Left lobe of liver (tissue), 2 donors: Measurements from ENCODE around the gene FYN. TPM values are rescaled to one million over a fixed set of nuclear protein-coding genes. Genes with fewer than 3 reads are reported as not detected.

Experiments used
- ATAC-seq: fragments of 200-7000 bp; cut with Tn5 transposase; one replicate; pipeline ENCODE4 v1.9.1; 2020; ENCODE audit warnings: mild to moderate bottlenecking, moderate library complexity
- DNase-seq: peaks from one replicate; pipeline ENCODE4 v3.0.0-alpha.2; 2020; ENCODE audit warnings: low spot score
- total RNA-seq: library from RNA; stranded (reverse); gene quantifications from one replicate; pipeline ENCODE4 v1.2.1, GENCODE V29; 2021
- donor health status: DM: no; HTN: no; CAD: no; lungs with moderate emphysema.
- donor health status: DM: no; HTN: yes; CAD: no.

FYN gene
- total RNA-seq, 1 donor from 2014 or later, result 30.0 TPM

DNA sequence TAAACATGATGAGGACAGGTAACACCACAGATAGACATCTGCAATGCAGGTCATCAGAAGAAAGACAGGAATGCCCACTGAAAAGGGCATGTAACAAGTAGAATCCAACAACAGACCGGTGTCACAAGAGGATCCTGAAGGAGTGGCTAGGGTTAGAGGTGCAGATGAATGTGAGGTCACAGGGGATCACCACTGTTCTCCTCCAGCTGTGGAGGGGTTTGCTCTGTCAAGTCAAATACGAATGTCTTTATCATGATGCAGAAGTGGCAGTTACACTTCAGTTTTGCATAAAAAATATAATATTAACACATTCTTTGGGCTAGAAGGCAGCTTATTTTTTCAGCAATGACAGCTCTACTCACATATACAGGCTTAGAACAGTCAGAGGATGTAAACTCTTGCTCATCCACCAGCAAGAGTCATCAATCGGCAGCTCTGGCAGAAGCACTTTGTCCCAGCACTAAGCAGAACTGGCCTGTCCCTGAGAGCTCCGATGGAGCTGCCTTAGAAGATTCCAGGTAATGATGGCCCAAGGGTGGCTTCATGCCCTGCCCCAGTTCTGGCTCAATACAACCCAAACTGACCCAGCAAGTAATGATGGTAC lies 137.1 kb downstream of the FYN start:
- no peak for ATAC-seq

DNA sequence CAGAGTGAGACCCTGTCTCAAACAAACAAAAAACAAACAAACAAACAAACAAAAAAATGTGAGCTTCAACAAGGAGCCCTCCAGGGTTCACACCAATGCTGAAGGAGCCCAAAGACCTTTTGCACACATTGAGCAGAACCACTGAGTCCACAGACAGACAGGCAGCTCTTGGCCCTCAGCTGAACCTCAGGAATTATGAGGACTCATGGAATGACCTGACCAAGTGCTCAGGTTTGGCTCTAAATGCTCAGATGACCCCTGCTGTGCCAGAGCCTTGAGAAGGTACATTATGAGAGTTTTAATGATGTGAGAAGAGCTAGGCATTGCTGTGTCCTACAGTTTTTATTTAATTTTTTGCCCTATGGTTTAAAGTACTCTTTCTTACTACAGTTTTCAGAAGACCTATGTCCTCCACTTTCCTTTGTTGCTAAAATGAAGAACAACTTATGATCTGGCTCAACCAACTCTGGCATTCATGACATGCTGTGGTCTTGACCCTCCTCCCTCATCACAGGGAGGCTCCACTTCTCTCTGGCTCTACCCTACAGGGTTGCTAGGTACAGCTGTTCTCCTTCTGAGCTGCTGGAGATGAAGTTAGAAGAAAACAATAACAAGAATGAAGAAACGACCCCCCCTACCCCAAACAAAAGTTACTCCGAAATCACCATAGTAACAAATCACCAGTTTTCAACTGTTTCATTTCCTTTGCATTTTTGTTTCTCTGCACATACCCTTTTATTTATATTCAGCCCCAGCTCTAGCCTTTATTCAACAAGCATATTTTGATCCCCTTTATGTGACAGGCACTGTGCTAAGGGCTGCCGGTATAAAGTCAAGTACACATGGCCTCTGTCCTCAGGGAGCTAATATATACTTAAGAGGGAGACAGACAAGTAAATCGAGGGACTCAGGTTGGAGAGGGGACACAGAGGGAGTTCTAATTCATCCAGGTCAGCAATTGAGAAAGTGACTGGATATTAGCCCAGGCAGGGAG lies 138.9 kb downstream of the FYN start:
- ATAC-seq (no peak), DNase-seq (no peak)

More for the DNA sequence above, 137.1 kb downstream of the FYN start:
- DNase-seq, result no peak

DNA sequence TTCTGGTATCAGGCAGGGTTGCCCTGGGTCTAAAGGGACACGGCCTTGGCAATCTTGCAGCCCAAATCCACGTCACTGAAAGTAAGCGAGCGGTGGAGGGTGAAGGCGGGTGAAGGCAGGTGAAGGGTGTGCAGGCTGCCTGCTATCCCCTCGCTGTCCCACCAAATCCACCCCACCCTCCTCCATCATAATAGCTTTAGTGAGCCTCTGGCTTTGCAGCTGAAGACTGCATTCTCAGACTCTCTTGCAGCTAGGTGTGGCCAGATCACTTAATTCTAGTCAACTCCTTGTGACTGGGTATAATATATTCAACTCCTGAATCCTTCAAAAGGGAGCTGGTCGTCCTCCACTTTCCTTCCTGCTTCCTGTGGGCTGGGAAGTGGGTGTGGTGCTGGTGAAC lies 140.9 kb downstream of the FYN start:
- no peak for ATAC-seq
- no peak for DNase-seq

DNA sequence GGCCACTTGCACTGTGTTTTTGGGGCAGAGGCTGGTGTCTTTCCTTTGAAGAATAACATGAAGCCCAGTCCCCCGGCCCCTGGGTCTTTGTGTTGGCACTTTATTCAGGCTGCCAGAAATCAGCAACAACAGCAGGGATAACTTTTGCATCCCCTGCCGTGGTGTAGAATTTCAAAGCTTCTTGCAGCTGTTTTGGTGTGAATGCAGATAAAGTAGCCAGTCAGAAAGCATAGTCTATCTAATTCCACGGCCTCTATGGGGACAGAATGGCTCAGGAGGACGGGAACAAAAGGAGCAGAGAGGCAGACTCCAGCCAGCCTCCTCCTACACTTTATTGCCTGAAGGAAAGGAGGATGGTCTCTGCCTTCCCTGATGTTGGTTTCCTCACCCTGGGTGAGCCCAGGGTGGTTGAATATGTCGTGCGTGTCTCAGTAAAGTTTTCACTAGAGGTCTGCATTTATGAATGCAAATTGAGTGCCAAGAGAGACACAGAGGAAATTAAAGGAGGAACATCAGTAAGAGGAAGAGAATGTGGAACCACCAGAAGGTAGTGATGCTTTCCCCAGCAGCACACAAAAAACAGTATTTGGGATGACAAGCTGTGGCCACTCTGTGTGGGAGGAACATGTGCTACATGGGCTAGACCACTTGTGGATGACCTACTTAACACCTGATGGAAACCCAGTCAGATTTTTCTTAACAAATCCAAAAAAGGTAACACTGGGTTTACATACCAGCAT lies 141.6 kb downstream of the FYN start:
- no peak for ATAC-seq
- no peak for DNase-seq

DNA sequence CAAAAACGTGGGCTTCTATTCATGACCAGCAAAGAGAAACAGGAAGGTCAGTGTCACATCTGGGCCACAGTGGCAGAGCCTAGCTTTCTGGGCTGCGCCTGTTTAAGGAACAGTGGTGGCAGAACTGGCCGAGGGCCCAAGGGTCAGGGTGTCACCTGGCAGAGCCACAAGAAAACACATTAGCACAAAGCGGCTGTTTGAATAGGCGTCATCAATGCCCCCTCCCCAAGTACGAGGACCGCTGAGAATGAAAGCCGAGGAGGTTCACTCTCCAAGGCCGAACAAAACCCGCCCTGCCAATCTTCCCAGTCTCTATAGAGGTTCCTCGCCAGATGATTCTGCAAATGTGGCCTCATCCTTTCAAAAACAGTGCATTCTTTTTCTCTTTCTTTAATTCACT lies 142.4 kb downstream of the FYN start:
- ATAC-seq (peak; percentile 93), DNase-seq (peak; percentile 64)

DNA sequence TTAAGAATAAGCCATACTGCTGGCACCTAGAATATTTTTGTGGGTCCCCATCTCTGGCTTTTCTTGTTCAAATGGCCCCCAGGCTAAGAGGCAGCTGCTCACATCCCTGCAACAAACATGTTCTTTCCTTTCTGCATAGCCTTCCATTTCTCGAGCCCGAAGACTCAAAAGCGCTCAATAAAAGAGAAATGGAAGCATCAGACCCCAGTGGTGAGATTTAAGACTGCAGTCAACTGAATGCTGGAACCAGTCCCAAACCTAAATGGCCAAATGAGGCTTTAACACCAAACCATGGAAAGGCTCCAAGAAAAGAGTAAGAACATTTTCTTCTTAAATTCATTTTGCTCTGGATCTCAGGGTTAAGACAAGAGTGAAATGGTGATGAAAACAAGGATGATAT lies 145.4 kb downstream of the FYN start:
- DNase-seq (no peak), ATAC-seq (no peak)

DNA sequence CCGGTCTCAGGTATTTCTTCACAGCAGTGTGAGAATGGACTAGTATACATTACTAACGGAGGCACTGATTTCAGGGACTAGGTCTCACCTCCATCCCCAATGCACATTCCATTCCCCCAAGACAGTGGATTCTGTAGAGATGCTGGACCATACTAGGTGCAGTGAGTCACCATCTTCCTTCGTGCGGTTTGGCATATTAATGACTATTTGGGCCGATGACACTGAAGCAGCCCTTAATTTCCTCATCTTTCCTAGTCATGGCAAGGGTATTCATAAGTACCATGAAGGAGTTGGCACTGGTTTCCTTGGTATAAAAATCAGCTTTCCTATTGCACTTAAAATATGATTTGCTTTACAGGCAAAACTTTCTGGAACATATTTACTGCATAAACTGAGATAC lies 146.2 kb downstream of the FYN start:
- no peak for DNase-seq
- no peak for ATAC-seq

DNA sequence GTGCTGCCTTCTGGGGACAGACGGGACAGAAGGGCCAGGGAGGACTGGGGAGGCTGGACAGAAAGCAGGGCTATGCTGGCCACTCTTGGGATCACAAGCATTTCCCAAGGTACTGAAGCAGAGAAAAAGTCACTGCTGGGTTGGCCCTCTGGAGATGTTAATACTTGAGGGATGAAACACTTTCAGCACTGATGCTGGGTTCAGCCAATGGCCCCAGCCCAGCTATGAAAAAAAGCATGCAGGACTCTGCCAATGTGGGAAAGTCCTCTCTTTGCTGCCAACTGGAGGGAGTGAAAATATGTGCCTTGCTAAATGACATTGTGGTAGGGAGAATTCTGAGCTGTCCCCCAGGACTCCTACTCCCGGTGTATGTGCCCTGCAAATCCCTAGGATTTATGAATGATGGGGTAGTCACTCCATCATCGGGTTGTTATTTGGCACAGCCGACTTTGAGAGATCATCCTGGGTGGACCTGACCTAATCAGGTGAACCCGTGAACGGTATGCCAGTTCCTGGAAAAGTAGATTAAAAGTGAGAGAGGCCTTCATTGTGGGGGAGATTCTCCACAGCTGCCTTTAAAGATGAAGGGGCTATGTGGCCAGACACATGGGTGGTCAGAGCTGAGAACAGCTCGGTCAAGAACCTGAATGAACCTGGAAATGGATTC lies 147.7 kb downstream of the FYN start:
- DNase-seq (no peak), ATAC-seq (no peak)

DNA sequence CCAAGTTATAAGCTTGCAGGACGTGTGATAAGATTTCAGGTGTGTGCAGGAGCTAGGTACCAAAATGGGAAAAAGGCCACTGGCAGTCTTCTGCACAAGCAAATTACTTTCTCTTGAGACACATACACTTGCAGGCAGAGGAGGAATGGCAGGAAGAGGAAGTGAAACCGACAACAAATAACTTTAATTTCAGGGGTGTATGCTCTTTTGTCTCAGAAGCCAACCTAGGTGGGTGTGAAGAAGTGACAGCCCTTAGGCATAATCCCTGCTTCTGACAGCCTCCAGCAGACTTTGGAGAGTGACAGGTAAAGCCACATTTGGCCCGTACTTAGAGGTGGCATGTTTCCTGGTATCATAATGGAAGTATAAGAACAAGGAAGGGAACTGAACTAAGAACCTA lies 148.7 kb downstream of the FYN start:
- no peak for DNase-seq
- ATAC-seq, result no peak

DNA sequence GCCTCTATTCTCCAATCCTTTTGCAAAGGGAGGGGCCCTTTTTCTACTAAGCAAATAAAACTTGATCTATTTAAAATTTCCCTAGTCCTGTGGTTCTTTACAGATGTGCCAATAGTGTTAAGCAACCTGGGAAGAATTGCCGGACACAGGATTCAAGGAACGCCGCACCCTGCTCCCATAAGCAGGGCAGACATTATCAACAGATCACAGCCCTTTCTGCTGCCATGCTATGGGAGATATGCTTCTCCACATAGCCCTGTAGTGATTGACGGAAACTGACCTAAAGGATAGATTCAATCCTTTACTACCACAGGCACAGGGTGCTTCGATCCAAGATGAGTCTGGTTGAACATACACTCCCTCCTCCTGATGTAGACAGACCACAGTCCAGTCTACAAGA lies 149.2 kb downstream of the FYN start:
- ATAC-seq (peak; percentile 40), DNase-seq (no peak)

DNA sequence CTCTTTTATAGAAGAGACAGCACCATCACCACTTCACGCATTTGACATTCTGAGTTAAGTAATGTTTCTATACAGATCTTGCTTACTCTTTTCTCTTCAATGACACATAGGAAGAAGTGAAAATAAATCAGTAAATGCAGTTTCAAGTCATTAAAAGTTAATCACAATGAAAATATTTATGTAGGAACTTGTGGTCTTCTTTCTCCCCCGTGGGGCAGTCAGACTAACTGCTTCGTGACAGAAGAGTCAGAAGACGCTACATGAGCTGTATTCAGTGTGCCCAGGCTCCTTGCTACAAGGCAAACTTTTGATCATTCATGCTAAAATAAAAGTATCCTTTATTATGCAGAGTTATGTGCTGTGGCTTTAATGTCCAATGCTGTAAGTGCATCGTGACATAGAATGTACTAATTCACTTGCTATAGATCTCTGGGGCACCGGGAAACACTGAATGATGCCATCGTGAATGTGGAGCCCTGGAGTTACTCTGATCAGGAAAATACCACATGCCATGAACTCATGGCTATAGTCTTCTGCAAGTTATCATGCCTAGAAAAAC lies 149.8 kb downstream of the FYN start:
- DNase-seq (no peak), ATAC-seq (no peak)

DNA sequence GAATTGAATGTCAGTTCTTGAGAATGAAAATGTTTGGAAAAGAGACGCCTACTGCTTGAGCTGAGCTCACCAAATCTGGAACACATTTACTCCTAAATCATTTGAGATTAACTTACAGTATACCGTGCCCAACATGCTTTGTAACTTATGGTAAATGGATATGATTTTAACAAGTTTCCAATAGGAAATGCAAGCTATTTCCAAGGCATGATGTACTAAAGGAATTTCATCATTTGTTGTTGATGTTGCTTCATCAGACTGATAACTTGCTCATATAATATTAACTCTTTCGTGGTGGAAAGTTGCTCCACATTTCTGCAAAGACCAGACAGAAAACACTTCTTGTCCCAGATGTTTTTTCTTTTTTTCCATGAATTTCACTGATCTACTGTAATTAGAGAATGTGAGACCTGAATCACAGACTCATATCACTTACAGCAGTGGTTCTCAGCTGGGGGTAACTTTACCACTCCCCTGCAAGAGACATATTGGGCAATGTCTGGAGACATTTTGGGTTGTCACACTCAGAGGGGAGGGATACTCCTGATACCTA lies 151.0 kb downstream of the FYN start:
- ATAC-seq (peak; percentile 35), DNase-seq (no peak)

DNA sequence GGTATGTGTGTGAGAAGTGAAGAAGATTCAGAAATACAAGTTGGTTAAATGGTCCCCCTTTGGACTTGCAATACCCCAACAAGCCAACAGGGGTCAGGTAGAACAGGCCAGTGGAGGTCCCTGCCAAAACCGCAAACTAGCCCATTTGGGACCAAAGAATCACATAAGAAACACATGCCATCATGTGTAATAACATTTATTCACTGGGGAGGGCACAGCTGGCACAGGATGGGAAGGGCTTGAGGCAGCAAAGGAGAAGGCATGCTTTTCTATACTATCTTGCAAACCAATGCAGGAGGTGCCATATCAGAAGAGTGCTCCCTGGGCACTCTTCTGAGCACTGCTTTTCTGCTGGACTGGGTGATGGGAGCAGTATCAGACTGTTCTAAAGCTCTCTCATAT lies 151.5 kb downstream of the FYN start:
- peak; percentile 43 for ATAC-seq
- no peak for DNase-seq

DNA sequence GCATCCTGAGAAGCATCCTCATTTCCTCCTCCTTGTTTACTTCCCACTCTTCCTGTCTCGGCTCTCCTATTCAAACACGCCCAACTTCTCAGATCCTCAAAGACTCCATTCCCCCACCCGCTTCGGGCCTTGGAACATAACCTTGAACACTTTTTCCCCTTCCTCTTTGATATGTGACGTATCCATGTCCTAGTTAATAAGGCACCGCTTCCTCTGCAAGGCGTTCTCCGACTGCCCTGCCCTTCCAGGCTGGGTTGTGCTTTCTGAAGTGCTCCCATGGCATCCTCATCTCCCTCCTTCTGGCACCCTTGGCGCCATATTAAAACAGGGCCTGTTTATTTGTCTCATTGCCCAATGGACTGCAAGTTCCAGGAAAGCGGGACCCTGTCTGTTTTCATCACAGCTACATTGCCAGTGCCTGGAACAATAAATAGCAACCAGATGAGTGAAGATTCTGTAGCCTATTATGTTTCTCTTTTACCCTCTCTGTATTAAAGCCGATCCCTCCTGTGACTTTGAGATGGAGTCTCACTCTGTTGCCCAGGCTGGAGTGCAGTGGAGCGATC lies 152.2 kb downstream of the FYN start:
- no peak for ATAC-seq
- no peak for DNase-seq

DNA sequence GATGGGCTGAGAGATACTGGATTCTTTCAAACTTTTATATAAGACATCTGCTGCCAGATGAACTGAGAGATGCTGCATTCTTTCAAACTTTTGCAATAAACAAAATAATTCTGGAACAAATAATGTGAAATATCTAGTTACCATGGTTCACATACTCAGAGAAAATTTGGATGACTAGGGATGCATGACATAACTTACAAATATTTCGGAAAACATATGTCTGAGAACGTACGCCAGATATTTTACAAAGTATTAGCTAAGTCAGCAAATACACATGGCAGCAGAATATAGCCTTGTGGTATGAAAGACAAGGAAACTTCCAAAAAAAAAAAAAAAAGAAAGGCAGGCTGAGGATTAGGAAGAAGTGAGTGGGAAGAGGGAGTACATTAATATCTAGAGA lies 154.3 kb downstream of the FYN start:
- ATAC-seq, result no peak

DNA sequence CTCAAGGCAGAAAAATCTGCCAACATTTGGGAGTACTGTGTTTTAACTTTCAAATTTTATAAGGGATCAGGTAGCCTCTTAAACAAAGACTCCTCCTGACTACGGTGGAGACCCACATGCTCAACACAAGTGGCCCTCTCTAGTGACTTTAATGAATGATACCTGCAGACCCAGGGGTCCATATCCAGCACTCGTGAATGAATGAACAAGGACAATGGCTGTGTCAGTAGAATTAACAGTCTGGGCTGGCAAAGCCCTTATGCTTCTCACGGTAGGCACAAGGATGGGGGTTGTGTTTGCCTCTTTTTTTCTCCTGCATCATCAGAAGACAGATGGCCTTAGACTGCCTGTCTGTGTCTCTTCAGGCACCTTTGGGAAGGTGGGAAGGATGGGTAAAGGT lies 154.9 kb downstream of the FYN start:
- DNase-seq (no peak), ATAC-seq (no peak)

More for the DNA sequence above, 154.3 kb downstream of the FYN start:
- no peak for DNase-seq

DNA sequence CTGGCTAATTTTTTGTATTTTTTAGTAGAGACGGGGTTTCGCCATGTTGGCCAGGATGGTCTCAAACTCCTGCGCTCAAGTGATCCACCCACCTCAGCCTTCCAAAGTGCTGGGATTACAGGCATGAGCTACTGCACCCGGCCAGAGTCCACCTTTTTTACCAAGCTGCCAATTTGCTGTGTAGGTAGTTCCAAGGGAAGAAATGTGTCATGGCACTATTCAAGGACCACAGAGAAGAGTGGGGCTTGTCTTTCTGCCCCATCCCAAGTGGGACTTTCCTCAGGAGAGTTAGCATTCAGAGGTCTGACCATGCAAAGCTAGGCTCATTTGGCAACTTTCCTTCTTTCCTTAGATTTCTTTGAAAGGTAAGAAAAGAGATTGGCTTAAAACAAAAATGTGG lies 155.6 kb downstream of the FYN start:
- DNase-seq, result no peak
- peak; percentile 67 for ATAC-seq

DNA sequence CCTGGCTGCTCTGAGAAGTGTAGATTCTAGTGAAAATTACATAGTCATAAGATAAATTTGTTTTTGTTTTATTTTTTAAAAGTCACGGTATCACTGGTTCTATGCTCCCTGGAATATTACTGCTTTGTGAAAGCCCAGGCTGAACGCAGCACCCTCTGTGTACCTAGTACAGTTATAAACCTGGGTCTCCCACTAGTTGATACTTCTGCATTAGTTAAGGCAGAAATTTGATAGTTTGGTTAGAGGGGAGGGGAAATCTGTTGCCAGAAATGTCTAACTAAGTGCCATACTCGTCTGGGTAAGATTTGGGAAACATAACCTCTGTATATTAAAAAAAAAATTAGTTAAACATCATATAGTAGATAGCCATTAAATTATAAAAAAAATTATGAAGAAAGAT lies 156.9 kb downstream of the FYN start:
- ATAC-seq (no peak), DNase-seq (no peak)

DNA sequence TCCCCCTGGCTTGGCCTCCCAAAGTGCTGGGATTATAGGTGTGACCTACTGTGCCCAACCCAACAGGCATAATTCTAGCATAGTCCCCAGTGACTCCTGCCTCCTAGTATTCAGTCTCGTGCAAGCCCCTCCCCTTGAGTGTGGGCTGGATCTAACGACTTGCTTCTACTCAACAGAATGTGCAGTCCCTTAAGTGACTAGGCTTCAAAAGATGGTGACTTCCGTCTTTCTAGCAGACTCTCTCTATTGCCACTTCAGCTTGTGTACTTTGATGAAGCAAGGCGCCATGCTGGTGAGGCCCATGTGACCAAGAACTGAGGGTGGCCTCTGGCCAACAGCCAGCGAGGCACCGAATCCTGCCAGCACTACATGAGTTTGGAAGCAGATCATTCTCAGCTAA lies 157.9 kb downstream of the FYN start:
- ATAC-seq, result no peak
- DNase-seq, result no peak
